M059J (cell line): Measurements from ENCODE around the gene ATOX1. TPM values are rescaled to one million over a fixed set of nuclear protein-coding genes. Genes with fewer than 3 reads are reported as not detected.
A peak's percentile ranks its signal among the peaks of the same experiment; 100 is the strongest.

ENCODE experiments used
- DNase-seq: peaks from one replicate; pipeline ENCODE4 v3.0.0-alpha.2; 2012; ENCODE audit warnings: low read depth
- total RNA-seq: library from RNA; depleted of rRNA; stranded (reverse); fragments of >200 nt; shearing (Covaris generic); gene quantifications from 2 replicates; pipeline ENCODE4 v1.2.3, GENCODE V29; 2014

ATOX1 gene
- total RNA-seq, 1 experiment from 2014 or later, result 169 TPM

GRCh38 chr5:151770383-151771258 is 12.2 kb upstream of the ATOX1 start:
- peak; percentile 46 for DNase-seq

- no peak for DNase-seq
Observed at GRCh38 chr5:151766975-151767374, 8.5 kb upstream of the ATOX1 start.

GRCh38 chr5:151764801-151765200 is 6.4 kb upstream of the ATOX1 start:
- no peak for DNase-seq

- peak; percentile 26 for DNase-seq
Observed at GRCh38 chr5:151758141-151758429, 346 bp downstream of the ATOX1 start.

GRCh38 chr5:151757233-151758140 is 944 bp downstream of the ATOX1 start:
- no peak for DNase-seq

- DNase-seq, result no peak
Observed at GRCh38 chr5:151755383-151755782, 3.0 kb downstream of the ATOX1 start.

GRCh38 chr5:151751593-151751992 is 6.8 kb downstream of the ATOX1 start:
- DNase-seq, result no peak

GRCh38 chr5:151751091-151751490 is 7.3 kb downstream of the ATOX1 start:
- DNase-seq, result peak; percentile 66

GRCh38 chr5:151750121-151750520 is 8.3 kb downstream of the ATOX1 start:
- no peak for DNase-seq

- peak; percentile 97 for DNase-seq
Observed at GRCh38 chr5:151745071-151745705, 13.2 kb downstream of the ATOX1 start.

- DNase-seq, result no peak
Observed at GRCh38 chr5:151743530-151743929, 14.9 kb downstream of the ATOX1 start.

GRCh38 chr5:151742870-151743294 is 15.5 kb downstream of the ATOX1 start:
- DNase-seq, result peak; percentile 75

- peak; percentile 88 for DNase-seq
Observed at GRCh38 chr5:151741678-151742423, 16.6 kb downstream of the ATOX1 start.

GRCh38 chr5:151740958-151741373 is 17.5 kb downstream of the ATOX1 start:
- DNase-seq, result peak; percentile 77

GRCh38 chr5:151740336-151740942 is 18.0 kb downstream of the ATOX1 start:
- peak; percentile 90 for DNase-seq

- DNase-seq, result peak; percentile 94
Observed at GRCh38 chr5:151739939-151740335, 18.5 kb downstream of the ATOX1 start.

- DNase-seq, result peak; percentile 53
Observed at GRCh38 chr5:151739395-151739794, 19.0 kb downstream of the ATOX1 start.

GRCh38 chr5:151738125-151738848 is 20.1 kb downstream of the ATOX1 start:
- DNase-seq, result peak; percentile 76

- DNase-seq, result no peak
Observed at GRCh38 chr5:151737431-151737830, 21.0 kb downstream of the ATOX1 start.

- DNase-seq, result no peak
Observed at GRCh38 chr5:151735646-151736045, 22.8 kb downstream of the ATOX1 start.
